Panc1 (cell line): ENCODE results near the gene FGF21.

Experiments used
- CTCF ChIP-seq: fragments of 450-650 bp; IDR thresholded peaks from 2 replicates; pipeline ENCODE4 v1.5.1; 2017; ENCODE audit warnings: mild to moderate bottlenecking
- POLR2AphosphoS5 ChIP-seq: IDR thresholded peaks from 2 replicates; pipeline ENCODE4 v1.6.1; 2012; ENCODE audit warnings: mild to moderate bottlenecking, low read depth, low read length, moderate library complexity
- TCF7L2 ChIP-seq: IDR thresholded peaks from 2 replicates; pipeline ENCODE4 v1.6.1; 2011; ENCODE audit warnings: mild to moderate bottlenecking, low read depth, low read length, inconsistent platforms

- TF ChIP-seq CTCF (no peak), TCF7L2 (no peak), POLR2AphosphoS5 (no peak)
Measured at GRCh38 chr19:48722196-48722708, 33.1 kb upstream of the FGF21 start.
